Measurements from ENCODE around the gene LEMD2. TPM values are rescaled to one million over a fixed set of nuclear protein-coding genes. Genes with fewer than 3 reads are reported as not detected.

LEMD2 gene
- 10 to 100 TPM; 57.4 to 77.2 TPM for total RNA-seq

- DNase-seq (ENCODE audit: low spot score): peak; percentile 76
- Histone ChIP-seq H3K27me3 (replicated peaks; ENCODE audit: insufficient read depth) (no peaks in the 10 kb centered on the region), H3K27ac (peak within 1 kb of the TSS; percentile 95 to 97), H3K4me1 (ENCODE audit: control insufficient read depth in 1 of 2, low read depth in 2 of 2) (peaks cover 17 to 35% of the 10 kb centered on the region in 2 donors), H3K36me3 (peaks cover 6% of the 10 kb centered on the region), H3K4me3 (peak within 1 kb of the TSS; percentile 88), H3K9me3 (no peaks in the 10 kb centered on the region)
- peak; percentile 84 for ATAC-seq (ENCODE audit: insufficient number of reproducible peaks, low FRiP score, low read depth)
- no peak for TF ChIP-seq CTCF (IDR thresholded peaks at IDR 0.05)
Measured at GRCh38 chr6:33788694-33789549, at the start of gene LEMD2. Gene LEMD2, minus strand, starts transcription at chr6:33789130. Its CDS starts 14 bp downstream, at chr6:33789116.

- ATAC-seq (ENCODE audit: insufficient number of reproducible peaks, low FRiP score, low read depth) (no peak), DNase-seq (ENCODE audit: low spot score) (no peak)
- TF ChIP-seq CTCF (IDR thresholded peaks at IDR 0.05): no peak
- Histone ChIP-seq H3K4me1 (ENCODE audit: control insufficient read depth in 1 of 2, low read depth in 2 of 2) (no peaks in the 10 kb centered on the region), H3K27me3 (replicated peaks; ENCODE audit: insufficient read depth) (no peaks in the 10 kb centered on the region), H3K9me3 (no peaks in the 10 kb centered on the region), H3K36me3 (no peaks in the 10 kb centered on the region), H3K4me3 (no peak overlapping the region), H3K27ac (no peak overlapping the region)
Measured at GRCh38 chr6:33837971-33838665, 49.2 kb upstream of the LEMD2 start.

GRCh38 chr6:33836806-33837469 lies 48.0 kb upstream of the LEMD2 start:
- Histone ChIP-seq H3K4me1 (ENCODE audit: control insufficient read depth in 1 of 2, low read depth in 2 of 2) (no peaks in the 10 kb centered on the region), H3K27ac (no peak overlapping the region), H3K27me3 (replicated peaks; ENCODE audit: insufficient read depth) (no peaks in the 10 kb centered on the region), H3K4me3 (no peak overlapping the region), H3K9me3 (no peaks in the 10 kb centered on the region), H3K36me3 (no peaks in the 10 kb centered on the region)
- no peak for DNase-seq (ENCODE audit: low spot score)
- no peak for TF ChIP-seq CTCF (IDR thresholded peaks at IDR 0.05)
- no peak for ATAC-seq (ENCODE audit: insufficient number of reproducible peaks, low FRiP score, low read depth)

GRCh38 chr6:33834401-33835392 lies 45.8 kb upstream of the LEMD2 start:
- DNase-seq (ENCODE audit: low spot score) (no peak), ATAC-seq (ENCODE audit: insufficient number of reproducible peaks, low FRiP score, low read depth) (no peak)
- Histone ChIP-seq H3K27ac (no peak overlapping the region), H3K4me1 (ENCODE audit: control insufficient read depth in 1 of 2, low read depth in 2 of 2) (no peaks in the 10 kb centered on the region), H3K4me3 (no peak overlapping the region), H3K9me3 (no peaks in the 10 kb centered on the region), H3K27me3 (replicated peaks; ENCODE audit: insufficient read depth) (no peaks in the 10 kb centered on the region), H3K36me3 (no peaks in the 10 kb centered on the region)
- TF ChIP-seq CTCF (IDR thresholded peaks at IDR 0.05): no peak
